GM23248 (cell line): ENCODE data around the gene GRIK3. TPM values are rescaled to one million over a fixed set of nuclear protein-coding genes. Genes with fewer than 3 reads are reported as not detected.

Experiments used
- DNase-seq: peaks from one replicate; pipeline ENCODE4 v3.0.0-alpha.2; 2015
- H2AFZ ChIP-seq: fragments of 200-600 bp; sonication (generic); 2 replicates; pipeline ENCODE4 v1.6.1; 2016; ENCODE audit warnings: antibody characterized with exemption
- H3F3A ChIP-seq: fragments of 200-600 bp; sonication (generic); 2 replicates; pipeline ENCODE4 v1.6.1; 2016; ENCODE audit warnings: mild to moderate bottlenecking, antibody characterized with exemption, mixed run types; ENCODE audit not compliant: insufficient read depth
- H3K27ac ChIP-seq: fragments of 200-600 bp; sonication (generic); 2 replicates; pipeline ENCODE4 v1.5.1; 2016; ENCODE audit warnings: mild to moderate bottlenecking
- H3K27me3 ChIP-seq: fragments of 200-600 bp; sonication (generic); replicated peaks from 2 replicates; pipeline ENCODE4 v1.6.1; 2016; ENCODE audit warnings: mild to moderate bottlenecking; ENCODE audit not compliant: insufficient read depth
- H3K36me3 ChIP-seq: fragments of 200-600 bp; sonication (generic); 2 replicates; pipeline ENCODE4 v1.6.1; 2016; ENCODE audit warnings: low read depth, mild to moderate bottlenecking
- H3K4me1 ChIP-seq: fragments of 200-600 bp; sonication (generic); 2 replicates; pipeline ENCODE4 v1.6.1; 2016; ENCODE audit warnings: mild to moderate bottlenecking; ENCODE audit not compliant: insufficient read depth
- H3K4me2 ChIP-seq: fragments of 200-600 bp; sonication (generic); one replicate; pipeline ENCODE4 v1.6.1; 2016; ENCODE audit warnings: mild to moderate bottlenecking; ENCODE audit not compliant: unreplicated experiment
- H3K4me3 ChIP-seq: fragments of 200-600 bp; sonication (generic); 2 replicates; pipeline ENCODE4 v1.5.1; 2016; ENCODE audit warnings: mild to moderate bottlenecking
- H3K79me2 ChIP-seq: fragments of 200-600 bp; sonication (generic); 2 replicates; pipeline ENCODE4 v1.6.1; 2016; ENCODE audit warnings: mild to moderate bottlenecking; ENCODE audit not compliant: insufficient read depth
- H3K9ac ChIP-seq: fragments of 200-600 bp; sonication (generic); 2 replicates; pipeline ENCODE4 v1.6.1; 2016; ENCODE audit warnings: mild to moderate bottlenecking
- H3K9me2 ChIP-seq: fragments of 200-600 bp; sonication (generic); 2 replicates; pipeline ENCODE4 v1.6.1; 2016; ENCODE audit warnings: mixed run types, mild to moderate bottlenecking, moderate library complexity; ENCODE audit not compliant: insufficient read depth
- H3K9me3 ChIP-seq: fragments of 200-600 bp; sonication (generic); one replicate; pipeline ENCODE4 v1.6.1; 2017; ENCODE audit warnings: low read depth
- H4K20me1 ChIP-seq: fragments of 200-600 bp; sonication (generic); 2 replicates; pipeline ENCODE4 v1.6.0; 2016; ENCODE audit not compliant: insufficient read depth
- EZH2 ChIP-seq: fragments of 200-600 bp; sonication (generic); IDR thresholded peaks from 2 replicates; pipeline ENCODE4 v1.6.1; 2018; ENCODE audit warnings: antibody characterized with exemption, mild to moderate bottlenecking; ENCODE audit not compliant: insufficient read depth, poor library complexity, severe bottlenecking
- EZH2phosphoT487 ChIP-seq: fragments of 200-600 bp; sonication (generic); IDR thresholded peaks from 2 replicates; pipeline ENCODE4 v1.6.1; 2018; ENCODE audit warnings: antibody characterized with exemption, moderate library complexity, mild to moderate bottlenecking, low read depth; ENCODE audit not compliant: insufficient read depth
- WGBS, 2 experiments: methylation state at CpG; one replicate each; pipeline ENCODE4 v1.1.6; 2015 to 2017; ENCODE audit warnings: low lambda C conversion rate in 2 of 2, low coverage in 1 of 2; ENCODE audit errors: missing lambda C conversion rate in 2 of 2; 5-methylcytosine and 5-hydroxymethylcytosine counted together
- in situ Hi-C: fragments of 300-500 bp; cut with MboI; formaldehyde crosslinking; loops from 2 replicates; pipeline ENCODE4 v1.15.0; 2020
- polyA plus RNA-seq: library from polyadenylated mRNA; unstranded; fragments of >200 nt; fragmentation: Nextera tagmentation; extraction: Ambion mirVana; gene quantifications from 2 replicates; pipeline ENCODE4 v1.2.1, GENCODE V29; 2016
- total RNA-seq: library from RNA; depleted of rRNA; stranded (reverse); fragments of >200 nt; shearing (Covaris generic); gene quantifications from 2 replicates; pipeline ENCODE4 v1.2.3, GENCODE V29; 2014

The GRIK3 gene
- total and polyA plus RNA-seq, 2 experiments from 2014 or later, result not detected

- H3K9ac ChIP-seq, result no peak overlapping the region
- no peaks in the 10 kb centered on the region for H3F3A ChIP-seq
- no peaks in the 10 kb centered on the region for H3K9me3 ChIP-seq
- H3K27ac ChIP-seq, result no peak overlapping the region
- no peaks in the 10 kb centered on the region for H3K79me2 ChIP-seq
- H3K36me3 ChIP-seq, result no peaks in the 10 kb centered on the region
- DNase-seq, result no peak
- WGBS, 2 experiments, result 15 to 16% methylated on average over 7 of the region's 7 CpGs
- in situ Hi-C loops, result no loop called here
- no peaks in the 10 kb centered on the region for H3K27me3 ChIP-seq
- H4K20me1 ChIP-seq, result no peaks in the 10 kb centered on the region
- H3K9me2 ChIP-seq, result no peaks in the 10 kb centered on the region
- H3K4me1 ChIP-seq, result no peaks in the 10 kb centered on the region
- no peak overlapping the region for H3K4me2 ChIP-seq
- no peak overlapping the region for H2AFZ ChIP-seq
- TF ChIP-seq EZH2 (no peak), EZH2phosphoT487 (no peak)
- no peak overlapping the region for H3K4me3 ChIP-seq
These were observed 236.6 kb downstream of the GRIK3 start for GRCh38 chr1:36797761-36798160.

DNA sequence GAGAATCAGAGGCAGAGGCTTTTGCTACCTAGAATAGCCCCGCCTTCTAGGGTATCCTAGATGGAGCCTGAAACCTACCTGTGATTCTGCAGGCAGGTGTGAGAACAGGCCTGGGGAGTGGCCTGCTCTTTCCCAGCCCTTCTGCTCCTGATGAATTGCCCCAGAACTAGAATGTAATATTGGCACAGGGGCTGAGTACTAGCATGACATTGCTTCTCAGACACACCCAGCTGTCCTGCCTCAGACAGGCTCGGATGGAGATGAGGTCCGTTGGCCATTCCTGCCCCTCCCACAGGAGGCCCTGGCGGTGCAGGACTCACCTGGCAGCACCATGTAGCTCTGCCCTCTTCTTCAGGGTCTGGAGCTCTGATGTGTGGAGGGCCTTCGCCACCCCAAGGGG is 237.6 kb downstream of the GRIK3 start:
- in situ Hi-C loops, result no loop called here
- 5 to 10% methylated on average over 5 of the region's 5 CpGs for WGBS, 2 experiments
- Histone ChIP-seq H3K36me3 (no peaks in the 10 kb centered on the region), H3K9me3 (no peaks in the 10 kb centered on the region), H3F3A (no peaks in the 10 kb centered on the region), H3K27ac (no peak overlapping the region), H3K27me3 (no peaks in the 10 kb centered on the region), H3K9me2 (no peaks in the 10 kb centered on the region), H3K4me1 (no peaks in the 10 kb centered on the region), H2AFZ (no peak overlapping the region), H4K20me1 (no peaks in the 10 kb centered on the region), H3K4me3 (no peak overlapping the region), H3K79me2 (no peaks in the 10 kb centered on the region), H3K9ac (no peak overlapping the region), H3K4me2 (no peak overlapping the region)
- no peak for DNase-seq
- no peak for TF ChIP-seq EZH2phosphoT487
- no peak for TF ChIP-seq EZH2

DNA sequence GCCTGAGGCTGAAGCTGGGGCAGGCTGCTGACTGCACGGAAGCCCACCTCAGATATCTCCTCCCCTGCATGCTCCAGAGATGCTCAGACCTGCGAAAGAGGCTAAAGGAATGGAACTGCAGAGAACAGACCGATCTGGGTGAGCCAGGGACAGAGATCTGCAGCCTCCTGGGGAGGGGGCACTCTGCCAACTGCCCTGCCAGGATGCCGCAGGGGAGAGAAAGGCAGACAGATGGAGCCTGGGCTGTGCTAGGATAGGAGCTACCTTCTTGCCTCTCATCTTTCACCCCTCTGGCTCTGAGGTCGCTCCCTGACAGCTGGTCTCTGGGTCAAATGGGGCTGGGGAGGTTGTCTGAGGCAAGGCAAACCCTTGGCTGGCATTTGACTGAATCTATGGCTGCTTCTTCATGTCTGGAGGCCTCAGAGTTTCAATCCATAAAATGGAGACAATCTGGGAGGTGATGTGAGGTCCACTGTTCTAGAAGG is 238.2 kb downstream of the GRIK3 start:
- Histone ChIP-seq H3K9me2 (no peaks in the 10 kb centered on the region), H3K27ac (no peak overlapping the region), H3K4me2 (no peak overlapping the region), H2AFZ (no peak overlapping the region), H3K9me3 (no peaks in the 10 kb centered on the region), H3F3A (no peaks in the 10 kb centered on the region), H3K4me1 (no peaks in the 10 kb centered on the region), H3K9ac (no peak overlapping the region), H3K36me3 (no peaks in the 10 kb centered on the region), H3K4me3 (no peak overlapping the region), H3K79me2 (no peaks in the 10 kb centered on the region), H4K20me1 (no peaks in the 10 kb centered on the region), H3K27me3 (no peaks in the 10 kb centered on the region)
- TF ChIP-seq EZH2, result no peak
- no peak for TF ChIP-seq EZH2phosphoT487
- no peak for DNase-seq
- in situ Hi-C loops, result no loop called here
- 24 to 28% methylated on average over 5 of the region's 5 CpGs for WGBS, 2 experiments

DNA sequence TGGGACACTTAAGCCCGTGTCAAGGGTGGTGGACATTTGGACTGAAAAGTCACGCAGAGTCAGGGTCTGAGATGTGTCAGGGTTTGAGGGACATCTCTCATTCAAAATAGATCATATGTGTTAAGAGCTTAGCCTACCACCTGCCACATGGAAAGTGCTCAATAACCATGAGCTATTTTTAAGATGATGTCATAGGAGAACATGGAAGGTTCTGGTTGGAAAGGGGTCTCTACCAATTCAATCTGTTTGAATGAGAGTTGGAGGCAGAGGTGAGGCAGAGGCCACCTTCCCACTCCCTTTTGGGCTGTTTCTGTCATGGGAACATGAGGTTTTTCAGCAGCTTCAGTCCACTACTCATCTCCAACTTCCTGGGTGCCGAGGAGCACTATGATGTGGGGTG is 239.9 kb downstream of the GRIK3 start:
- Histone ChIP-seq H3K9me2 (no peaks in the 10 kb centered on the region), H3K4me3 (no peak overlapping the region), H2AFZ (no peak overlapping the region), H3K4me2 (no peak overlapping the region), H3K36me3 (no peaks in the 10 kb centered on the region), H3K9me3 (no peaks in the 10 kb centered on the region), H3K9ac (no peak overlapping the region), H3K27me3 (no peaks in the 10 kb centered on the region), H3F3A (no peaks in the 10 kb centered on the region), H3K4me1 (no peaks in the 10 kb centered on the region), H3K27ac (no peak overlapping the region), H3K79me2 (no peaks in the 10 kb centered on the region), H4K20me1 (no peaks in the 10 kb centered on the region)
- DNase-seq, result no peak
- in situ Hi-C loops, result no loop called here
- TF ChIP-seq EZH2phosphoT487 (no peak), EZH2 (no peak)
- WGBS, 2 experiments, result 31 to 39% methylated on average over 3 of the region's 3 CpGs

- Histone ChIP-seq H3K79me2 (no peaks in the 10 kb centered on the region), H3K36me3 (no peaks in the 10 kb centered on the region), H3K27me3 (no peaks in the 10 kb centered on the region), H3K9me3 (no peaks in the 10 kb centered on the region), H4K20me1 (no peaks in the 10 kb centered on the region), H2AFZ (no peak overlapping the region), H3K9ac (no peak overlapping the region), H3F3A (no peaks in the 10 kb centered on the region), H3K4me3 (no peak overlapping the region), H3K4me2 (no peak overlapping the region), H3K9me2 (no peaks in the 10 kb centered on the region), H3K4me1 (no peaks in the 10 kb centered on the region), H3K27ac (no peak overlapping the region)
- in situ Hi-C loops, result no loop called here
- no peak for DNase-seq
- TF ChIP-seq EZH2phosphoT487 (no peak), EZH2 (no peak)
These were observed 240.9 kb downstream of the GRIK3 start for GRCh38 chr1:36793452-36793851.
